HG03378 (cell line): ENCODE measurements around the gene WWC2.

Source experiments
- ATAC-seq: cut with Tn5 transposase; IDR thresholded peaks from one replicate; pipeline ENCODE4 v1.9.1; 2021; ENCODE audit warnings: mild to moderate bottlenecking, moderate library complexity; ENCODE audit not compliant: unreplicated experiment

Gene WWC2

GRCh38 chr4:183098723-183099536 lies at the start of gene WWC2:
WWC2 (plus strand) TSS chr4:183099257; CDS start chr4:183099492, 235 bp downstream.
- ATAC-seq = no peak

- ATAC-seq = no peak
Observed at GRCh38 chr4:183053681-183054080, 45.4 kb upstream of the WWC2 start.

- no peak for ATAC-seq
Observed at GRCh38 chr4:183057255-183057654, 41.8 kb upstream of the WWC2 start.

- peak; percentile 62 for ATAC-seq
Observed at GRCh38 chr4:183059797-183060196, 39.3 kb upstream of the WWC2 start.

GRCh38 chr4:183068502-183068901 lies 30.6 kb upstream of the WWC2 start:
- no peak for ATAC-seq

- ATAC-seq = no peak
Observed at GRCh38 chr4:183071222-183071621, 27.8 kb upstream of the WWC2 start.

- no peak for ATAC-seq
Observed at GRCh38 chr4:183072176-183072575, 26.9 kb upstream of the WWC2 start.

- ATAC-seq = no peak
Observed at GRCh38 chr4:183073838-183074145, 25.3 kb upstream of the WWC2 start.

GRCh38 chr4:183074288-183074990 lies 24.6 kb upstream of the WWC2 start:
- ATAC-seq = no peak

GRCh38 chr4:183078634-183079033 lies 20.4 kb upstream of the WWC2 start:
- no peak for ATAC-seq

GRCh38 chr4:183080372-183081115 lies 18.5 kb upstream of the WWC2 start:
- no peak for ATAC-seq

GRCh38 chr4:183081116-183081469 lies 18.0 kb upstream of the WWC2 start:
- no peak for ATAC-seq

- no peak for ATAC-seq
Observed at GRCh38 chr4:183082053-183082452, 17.0 kb upstream of the WWC2 start.

GRCh38 chr4:183094393-183095198 lies 4.5 kb upstream of the WWC2 start:
- no peak for ATAC-seq

- ATAC-seq = no peak
Observed at GRCh38 chr4:183095199-183095512, 3.9 kb upstream of the WWC2 start.

- ATAC-seq = no peak
Observed at GRCh38 chr4:183096276-183096965, 2.6 kb upstream of the WWC2 start.

- ATAC-seq = no peak
Observed at GRCh38 chr4:183097231-183098018, 1.6 kb upstream of the WWC2 start.

GRCh38 chr4:183098019-183098722 lies 886 bp upstream of the WWC2 start:
- no peak for ATAC-seq
